K562 (cell line): ENCODE measurements around the gene HYI. TPM values are rescaled to one million over a fixed set of nuclear protein-coding genes. Genes with fewer than 3 reads are reported as not detected.

Source experiments
- CHCHD3 ChIP-seq: fragments of 250-450 bp; sonication (Bioruptor Pico); IDR thresholded peaks from 2 replicates; pipeline ENCODE4 v2.1.2; 2022; ENCODE audit warnings: mild to moderate bottlenecking
- GABPB1 ChIP-seq: sonication (generic); formaldehyde crosslinking; IDR thresholded peaks from 2 replicates; pipeline ENCODE4 v1.8.0; 2022; ENCODE audit warnings: mild to moderate bottlenecking, missing genetic modification reagents
- HOXB6 ChIP-seq: fragments of 250-450 bp; sonication (Bioruptor Pico); IDR thresholded peaks from 2 replicates; pipeline ENCODE4 v1.5.1; 2022; ENCODE audit warnings: mild to moderate bottlenecking, borderline replicate concordance
- KDM1A ChIP-seq, 2 experiments: fragments of 450-650 bp; IDR thresholded peaks; 2 replicates each; pipeline ENCODE4 v1.6.1; 2016; ENCODE audit warnings: mild to moderate bottlenecking in 2 of 2
- PHB ChIP-seq: fragments of 250-450 bp; sonication (Bioruptor Pico); IDR thresholded peaks from 2 replicates; pipeline ENCODE4 v1.5.0; 2021
- PTTG1 ChIP-seq: fragments of 450-650 bp; IDR thresholded peaks from 2 replicates; pipeline ENCODE4 v1.6.1; 2016; ENCODE audit warnings: low read depth, mild to moderate bottlenecking, missing genetic modification characterization, missing compliant biosample characterization
- PYGO2 ChIP-seq: fragments of 450-650 bp; IDR thresholded peaks from 2 replicates; pipeline ENCODE4 v1.6.1; 2016; ENCODE audit warnings: mild to moderate bottlenecking, missing genetic modification characterization, moderate library complexity, missing compliant biosample characterization
- ZBED1 ChIP-seq: IDR thresholded peaks from 2 replicates; pipeline ENCODE4 v1.6.1; 2014
- ZBTB17 ChIP-seq: fragments of 450-650 bp; formaldehyde crosslinking; IDR thresholded peaks from 2 replicates; pipeline ENCODE4 v1.4.0; 2020; ENCODE audit warnings: mild to moderate bottlenecking
- ZNF384 ChIP-seq: IDR thresholded peaks from 2 replicates; pipeline ENCODE4 v1.6.1; 2012; ENCODE audit warnings: low read depth, low read length, improper control_type of control experiment
- ZNF707 ChIP-seq: fragments of 250-450 bp; sonication (Bioruptor Pico); conservative IDR thresholded peaks from 2 replicates; pipeline ENCODE4 v1.8.0; 2022; ENCODE audit warnings: inconsistent platforms, mild to moderate bottlenecking, moderate library complexity
- polyA plus RNA-seq, 8 experiments: library from polyadenylated mRNA; depleted of rRNA in 4 of 8; stranded (reverse) in 5 of 8; unstranded in 3 of 8; fragments of >200 nt; fragmentation: Nextera tagmentation in 2 of 8; fragmentation: Illumina TruSeq in 1 of 8; extraction: Ambion mirVana in 2 of 8; extraction: Trizol in 1 of 8; gene quantifications; 2 replicates each; pipeline versions ENCODE4 v1.2.1 to v1.2.3, GENCODE V29; 2011 to 2014; ENCODE audit warnings: inconsistent platforms in 1 of 8, missing spikeins in 1 of 8
- total RNA-seq, 7 experiments: library from RNA; depleted of rRNA in 6 of 7; stranded (reverse); fragments of >200 nt in 6 of 7; fragmentation: Illumina TruSeq in 2 of 7; extraction: Trizol in 2 of 7; gene quantifications; 2 replicates each; pipeline versions ENCODE4 v1.2.1 to v1.2.3, GENCODE V29; 2011 to 2021; ENCODE audit warnings: low replicate concordance in 1 of 7
- TF ChIP-seq, protein P1 (sequence below): sonication (generic); formaldehyde crosslinking; IDR thresholded peaks from 2 replicates; pipeline ENCODE4 v1.8.0; 2022; ENCODE audit warnings: mild to moderate bottlenecking, missing genetic modification reagents
- TF ChIP-seq, protein P2 (sequence below), 2 experiments: fragments of 450-650 bp in 1 of 2; sonication (generic) in 1 of 2; formaldehyde crosslinking in 1 of 2; IDR thresholded peaks in 1 of 2; conservative IDR thresholded peaks in 1 of 2; 2 replicates each; pipeline versions ENCODE4 v1.6.1 to v1.8.1; 2016 to 2023; ENCODE audit warnings: mild to moderate bottlenecking in 2 of 2, moderate library complexity in 2 of 2, inconsistent platforms in 1 of 2, missing genetic modification reagents in 1 of 2
- TF ChIP-seq, protein P3 (sequence below): IDR thresholded peaks from 2 replicates; pipeline ENCODE4 v1.6.1; 2012; ENCODE audit warnings: low read depth, low read length, improper control_type of control experiment, borderline replicate concordance
- TF ChIP-seq, protein P4 (sequence below), 2 experiments: IDR thresholded peaks in 1 of 2; conservative IDR thresholded peaks in 1 of 2; 2 replicates each; pipeline ENCODE4 v1.6.1; 2016; ENCODE audit warnings: low read depth in 2 of 2, mild to moderate bottlenecking in 1 of 2, missing compliant biosample characterization in 1 of 2, missing genetic modification characterization in 1 of 2, moderate library complexity in 1 of 2
- TF ChIP-seq, protein P5 (sequence below): fragments of 450-650 bp; IDR thresholded peaks from 2 replicates; pipeline ENCODE4 v1.7.0; 2016; ENCODE audit warnings: borderline replicate concordance

HYI gene
- total and polyA plus RNA-seq, 9 of the 15 experiments (the other 6 are each of a cell fraction or from before 2014, with no cell fraction given): 0.04 to 4.1 (median 1.4) TPM; not detected in 1

- TF ChIP-seq ZBED1: no peak
- TF ChIP-seq KDM1A (IDR thresholded peaks at IDR 0.05): peak; percentile 76 to 81
- no peak for TF ChIP-seq ZBTB17
- TF ChIP-seq PHB: no peak
- TF ChIP-seq, protein P1, sequence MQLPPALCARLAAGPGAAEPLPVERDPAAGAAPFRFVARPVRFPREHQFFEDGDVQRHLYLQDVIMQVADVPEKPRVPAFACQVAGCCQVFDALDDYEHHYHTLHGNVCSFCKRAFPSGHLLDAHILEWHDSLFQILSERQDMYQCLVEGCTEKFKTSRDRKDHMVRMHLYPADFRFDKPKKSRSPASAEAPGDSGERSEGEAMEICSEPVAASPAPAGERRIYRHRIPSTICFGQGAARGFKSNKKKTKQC (CRISPR knock-in tag): no peak
- no peak for TF ChIP-seq GABPB1 (CRISPR knock-in tag)
- TF ChIP-seq HOXB6 (CRISPR knock-in tag): no peak
- TF ChIP-seq, protein P2, sequence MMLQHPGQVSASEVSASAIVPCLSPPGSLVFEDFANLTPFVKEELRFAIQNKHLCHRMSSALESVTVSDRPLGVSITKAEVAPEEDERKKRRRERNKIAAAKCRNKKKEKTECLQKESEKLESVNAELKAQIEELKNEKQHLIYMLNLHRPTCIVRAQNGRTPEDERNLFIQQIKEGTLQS (IDR thresholded peaks at IDR 0.05): peak; percentile 60; the same call in 1 of the 2 replicates
- TF ChIP-seq, protein P2 (CRISPR knock-in tag; conservative IDR thresholded peaks at IDR 0.05): 0 out of 2 replicates have a peak, but pooled peaks have one; percentile 54
- TF ChIP-seq, protein P3, sequence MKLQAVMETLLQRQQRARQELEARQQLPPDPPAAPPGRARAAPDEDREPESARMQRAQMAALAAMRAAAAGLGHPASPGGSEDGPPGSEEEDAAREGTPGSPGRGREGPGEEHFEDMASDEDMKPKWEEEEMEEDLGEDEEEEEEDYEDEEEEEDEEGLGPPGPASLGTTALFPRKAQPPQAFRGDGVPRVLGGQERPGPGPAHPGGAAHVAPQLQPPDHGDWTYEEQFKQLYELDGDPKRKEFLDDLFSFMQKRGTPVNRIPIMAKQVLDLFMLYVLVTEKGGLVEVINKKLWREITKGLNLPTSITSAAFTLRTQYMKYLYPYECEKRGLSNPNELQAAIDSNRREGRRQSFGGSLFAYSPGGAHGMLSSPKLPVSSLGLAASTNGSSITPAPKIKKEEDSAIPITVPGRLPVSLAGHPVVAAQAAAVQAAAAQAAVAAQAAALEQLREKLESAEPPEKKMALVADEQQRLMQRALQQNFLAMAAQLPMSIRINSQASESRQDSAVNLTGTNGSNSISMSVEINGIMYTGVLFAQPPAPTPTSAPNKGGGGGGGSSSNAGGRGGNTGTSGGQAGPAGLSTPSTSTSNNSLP: no peak
- TF ChIP-seq, protein P4, sequence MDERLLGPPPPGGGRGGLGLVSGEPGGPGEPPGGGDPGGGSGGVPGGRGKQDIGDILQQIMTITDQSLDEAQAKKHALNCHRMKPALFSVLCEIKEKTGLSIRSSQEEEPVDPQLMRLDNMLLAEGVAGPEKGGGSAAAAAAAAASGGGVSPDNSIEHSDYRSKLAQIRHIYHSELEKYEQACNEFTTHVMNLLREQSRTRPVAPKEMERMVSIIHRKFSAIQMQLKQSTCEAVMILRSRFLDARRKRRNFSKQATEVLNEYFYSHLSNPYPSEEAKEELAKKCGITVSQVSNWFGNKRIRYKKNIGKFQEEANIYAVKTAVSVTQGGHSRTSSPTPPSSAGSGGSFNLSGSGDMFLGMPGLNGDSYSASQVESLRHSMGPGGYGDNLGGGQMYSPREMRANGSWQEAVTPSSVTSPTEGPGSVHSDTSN (CRISPR knock-in tag; IDR thresholded peaks at IDR 0.05; ENCODE audit: low read depth): no peak
- TF ChIP-seq, protein P4 (tag; conservative IDR thresholded peaks at IDR 0.05; ENCODE audit: low read depth): 0 out of 2 replicates have a peak, but pooled peaks have one; percentile 30
- TF ChIP-seq CHCHD3: no peak
- TF ChIP-seq PTTG1 (tag): no peak
- TF ChIP-seq, protein P5, sequence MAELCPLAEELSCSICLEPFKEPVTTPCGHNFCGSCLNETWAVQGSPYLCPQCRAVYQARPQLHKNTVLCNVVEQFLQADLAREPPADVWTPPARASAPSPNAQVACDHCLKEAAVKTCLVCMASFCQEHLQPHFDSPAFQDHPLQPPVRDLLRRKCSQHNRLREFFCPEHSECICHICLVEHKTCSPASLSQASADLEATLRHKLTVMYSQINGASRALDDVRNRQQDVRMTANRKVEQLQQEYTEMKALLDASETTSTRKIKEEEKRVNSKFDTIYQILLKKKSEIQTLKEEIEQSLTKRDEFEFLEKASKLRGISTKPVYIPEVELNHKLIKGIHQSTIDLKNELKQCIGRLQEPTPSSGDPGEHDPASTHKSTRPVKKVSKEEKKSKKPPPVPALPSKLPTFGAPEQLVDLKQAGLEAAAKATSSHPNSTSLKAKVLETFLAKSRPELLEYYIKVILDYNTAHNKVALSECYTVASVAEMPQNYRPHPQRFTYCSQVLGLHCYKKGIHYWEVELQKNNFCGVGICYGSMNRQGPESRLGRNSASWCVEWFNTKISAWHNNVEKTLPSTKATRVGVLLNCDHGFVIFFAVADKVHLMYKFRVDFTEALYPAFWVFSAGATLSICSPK: no peak
- TF ChIP-seq ZNF384: no peak
- no peak for TF ChIP-seq ZNF707 (CRISPR knock-in tag)
- TF ChIP-seq PYGO2 (tag): no peak
These were observed 39.0 kb downstream of the HYI start (continued) for GRCh38 chr1:43414634-43415223.
